GM13977 (cell line): ENCODE data around the gene PIK3R2.

Source experiments
- DNase-seq: peaks from one replicate; pipeline ENCODE4 v3.0.0; 2012; ENCODE audit warnings: low spot score
- in situ Hi-C: fragments of 300-500 bp; cut with MboI; formaldehyde crosslinking; loops from one replicate; pipeline ENCODE4 v1.12.0; 2022; ENCODE audit warnings: low sequenced_read_pairs, low pct_unique_long_range_greater_than_20kb, mixed read lengths, inconsistent platforms; ENCODE audit not compliant: unreplicated experiment
- TF ChIP-seq, protein P1 (sequence below): IDR thresholded peaks from 2 replicates; pipeline ENCODE4 v1.5.1; 2012; ENCODE audit warnings: mild to moderate bottlenecking, control low read depth; ENCODE audit not compliant: insufficient read depth; ENCODE audit errors: extremely low read depth, missing control alignments

The PIK3R2 gene

GRCh38 chr19:18110609-18111232, 42.2 kb upstream of the PIK3R2 start:
- in situ Hi-C loops = no loop called here
- TF ChIP-seq, protein P1, sequence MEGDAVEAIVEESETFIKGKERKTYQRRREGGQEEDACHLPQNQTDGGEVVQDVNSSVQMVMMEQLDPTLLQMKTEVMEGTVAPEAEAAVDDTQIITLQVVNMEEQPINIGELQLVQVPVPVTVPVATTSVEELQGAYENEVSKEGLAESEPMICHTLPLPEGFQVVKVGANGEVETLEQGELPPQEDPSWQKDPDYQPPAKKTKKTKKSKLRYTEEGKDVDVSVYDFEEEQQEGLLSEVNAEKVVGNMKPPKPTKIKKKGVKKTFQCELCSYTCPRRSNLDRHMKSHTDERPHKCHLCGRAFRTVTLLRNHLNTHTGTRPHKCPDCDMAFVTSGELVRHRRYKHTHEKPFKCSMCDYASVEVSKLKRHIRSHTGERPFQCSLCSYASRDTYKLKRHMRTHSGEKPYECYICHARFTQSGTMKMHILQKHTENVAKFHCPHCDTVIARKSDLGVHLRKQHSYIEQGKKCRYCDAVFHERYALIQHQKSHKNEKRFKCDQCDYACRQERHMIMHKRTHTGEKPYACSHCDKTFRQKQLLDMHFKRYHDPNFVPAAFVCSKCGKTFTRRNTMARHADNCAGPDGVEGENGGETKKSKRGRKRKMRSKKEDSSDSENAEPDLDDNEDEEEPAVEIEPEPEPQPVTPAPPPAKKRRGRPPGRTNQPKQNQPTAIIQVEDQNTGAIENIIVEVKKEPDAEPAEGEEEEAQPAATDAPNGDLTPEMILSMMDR = no peak
- no peak for DNase-seq

GRCh38 chr19:18112989-18113478, 39.9 kb upstream of the PIK3R2 start:
- peak; percentile 77 for DNase-seq
- TF ChIP-seq, protein P1 = peak; percentile 92
- in situ Hi-C loops = no loop called here

GRCh38 chr19:18113827-18114226, 39.1 kb upstream of the PIK3R2 start:
- TF ChIP-seq, protein P1 = no peak
- no peak for DNase-seq
- in situ Hi-C loops = no loop called here

GRCh38 chr19:18114483-18114882, 38.5 kb upstream of the PIK3R2 start:
- DNase-seq = no peak
- TF ChIP-seq, protein P1 = no peak
- in situ Hi-C loops = no loop called here

DNA sequence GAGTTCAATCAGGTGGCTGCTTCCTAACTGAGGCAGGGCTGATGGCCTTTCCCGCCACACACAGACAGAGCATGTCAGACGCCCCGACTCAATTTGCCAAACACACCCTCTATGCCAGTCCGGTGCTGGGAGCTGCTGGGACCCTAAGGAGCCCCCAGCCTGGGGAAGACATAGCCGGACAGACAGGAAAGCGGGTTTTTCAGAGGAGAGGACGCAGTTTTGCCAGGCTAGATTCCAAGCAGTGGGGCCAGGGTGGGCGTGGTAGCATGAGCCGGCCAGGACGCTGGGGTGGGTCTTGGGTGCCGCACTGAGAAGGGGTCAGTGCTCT, 35.6 kb upstream of the PIK3R2 start:
- in situ Hi-C loops = no loop called here
- DNase-seq = no peak
- TF ChIP-seq, protein P1 = no peak

GRCh38 chr19:18117692-18118378, 35.1 kb upstream of the PIK3R2 start:
- TF ChIP-seq, protein P1 = no peak
- in situ Hi-C loops = no loop called here
- peak; percentile 100 for DNase-seq
